Activated naive CD8-positive, alpha-beta T cell (primary cell): ENCODE results near the gene MRPL51.

ENCODE experiments used
- H3K27ac Mint-ChIP-seq: one replicate; pipeline ENCODE4 v1.8.0; 2021; ENCODE audit warnings: mixed read lengths
- H3K27me3 Mint-ChIP-seq: one replicate; pipeline ENCODE4 v1.8.0; 2021; ENCODE audit warnings: mixed read lengths
- H3K36me3 Mint-ChIP-seq: one replicate; pipeline ENCODE4 v1.8.0; 2021; ENCODE audit warnings: mixed read lengths
- H3K4me1 Mint-ChIP-seq: one replicate; pipeline ENCODE4 v1.8.0; 2021; ENCODE audit warnings: low read depth, mixed read lengths
- H3K4me3 Mint-ChIP-seq: one replicate; pipeline ENCODE4 v1.8.0; 2021; ENCODE audit warnings: mild to moderate bottlenecking, mixed read lengths
- H3K9me3 Mint-ChIP-seq: one replicate; pipeline ENCODE4 v1.8.0; 2021; ENCODE audit warnings: low read depth, mixed read lengths

MRPL51 gene

GRCh38 chr12:6444704-6445688, 48.1 kb downstream of the MRPL51 start, which contains the start of gene CD27:
TSS of gene CD27 (plus strand) at chr12:6444955. CDS start at chr12:6445096, 141 bp downstream.
- H3K4me1 Mint-ChIP-seq: peaks cover 69% of the 10 kb centered on the region
- peak within 1 kb of the TSS; percentile 99 for H3K4me3 Mint-ChIP-seq
- no peaks in the 10 kb centered on the region for H3K9me3 Mint-ChIP-seq
- peak within 1 kb of the TSS; percentile 99 for H3K27ac Mint-ChIP-seq
- no peaks in the 10 kb centered on the region for H3K27me3 Mint-ChIP-seq
- peaks cover 20% of the 10 kb centered on the region for H3K36me3 Mint-ChIP-seq

GRCh38 chr12:6444031-6444430, 49.0 kb downstream of the MRPL51 start:
- peaks cover 20% of the 10 kb centered on the region for H3K36me3 Mint-ChIP-seq

DNA sequence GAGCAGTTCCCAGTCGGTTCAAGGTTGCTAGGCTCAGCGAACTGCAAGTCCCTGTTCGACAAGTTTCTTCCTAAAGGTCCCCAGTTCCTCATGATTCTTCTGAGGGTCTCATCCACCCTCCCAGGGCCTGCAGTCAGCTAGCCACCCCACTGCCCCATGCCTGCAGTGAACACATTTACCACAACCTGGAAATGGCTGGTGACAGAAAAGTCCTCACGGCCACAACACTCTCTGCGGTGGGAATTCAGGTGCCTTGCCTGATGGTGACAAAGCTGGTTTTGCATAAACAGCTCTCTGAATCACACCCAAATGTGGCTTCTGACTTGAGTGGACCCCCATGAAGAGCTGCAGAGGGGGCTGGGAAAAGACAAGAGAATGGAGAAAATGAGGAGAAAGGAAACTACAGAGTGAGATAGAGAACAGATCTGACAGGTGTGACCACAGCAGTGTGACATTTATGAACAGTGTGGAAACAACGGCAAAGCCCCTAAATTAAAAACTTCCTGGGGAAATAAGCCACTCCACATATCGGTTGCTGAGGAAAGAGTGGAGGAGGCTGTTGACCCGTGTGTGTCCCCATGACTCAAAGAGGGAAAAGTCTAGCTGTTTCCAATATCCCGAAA, 49.6 kb downstream of the MRPL51 start:
- H3K36me3 Mint-ChIP-seq: peaks cover 20% of the 10 kb centered on the region
- H3K27me3 Mint-ChIP-seq: no peaks in the 10 kb centered on the region
- no peaks in the 10 kb centered on the region for H3K9me3 Mint-ChIP-seq
- H3K27ac Mint-ChIP-seq: peak overlapping the region; percentile 99
- peaks cover 72% of the 10 kb centered on the region for H3K4me1 Mint-ChIP-seq
- H3K4me3 Mint-ChIP-seq: peak overlapping the region; percentile 99

More at GRCh38 chr12:6444031-6444430, 49.0 kb downstream of the MRPL51 start:
- H3K27me3 Mint-ChIP-seq: no peaks in the 10 kb centered on the region
- peak overlapping the region; percentile 99 for H3K4me3 Mint-ChIP-seq
- no peaks in the 10 kb centered on the region for H3K9me3 Mint-ChIP-seq
- H3K4me1 Mint-ChIP-seq: peaks cover 70% of the 10 kb centered on the region
- H3K27ac Mint-ChIP-seq: peak overlapping the region; percentile 99

GRCh38 chr12:6442836-6443235, 50.2 kb downstream of the MRPL51 start:
- Mint-ChIP-seq H3K36me3 (peaks cover 16% of the 10 kb centered on the region), H3K27ac (peak overlapping the region; percentile 99), H3K4me3 (peak overlapping the region; percentile 99), H3K4me1 (peaks cover 69% of the 10 kb centered on the region), H3K9me3 (no peaks in the 10 kb centered on the region), H3K27me3 (no peaks in the 10 kb centered on the region)
